Right lobe of liver (tissue), 6 donors: ENCODE measurements around the gene PPM1K. TPM values are rescaled to one million over a fixed set of nuclear protein-coding genes. Genes with fewer than 3 reads are reported as not detected.

Source experiments
- ATAC-seq, 4 donors: fragments of 200-7000 bp; cut with Tn5 transposase; one replicate each; pipeline ENCODE4 v1.9.1; 2020; ENCODE audit warnings: mild to moderate bottlenecking in 4 of 4, moderate library complexity in 4 of 4
- DNase-seq, 3 donors: peaks; one replicate each; pipeline ENCODE4 v3.0.0-alpha.2; 2020
- H3K27ac ChIP-seq, 3 donors: fragments of 200-600 bp; one replicate each; pipeline ENCODE4 v1.8.0; 2022
- H3K27me3 ChIP-seq, 2 donors: fragments of 200-600 bp; one replicate each; pipeline ENCODE4 v1.8.0; 2022
- H3K36me3 ChIP-seq, 4 donors: fragments of 200-600 bp; sonication (generic) in 1 of 4; one replicate each; pipeline versions ENCODE4 v1.5.1 to v1.8.0; 2017 to 2022; ENCODE audit warnings: control low read depth in 1 of 4
- H3K4me1 ChIP-seq, 4 donors: fragments of 200-600 bp; sonication (generic) in 1 of 4; one replicate each; pipeline versions ENCODE4 v1.5.1 to v1.8.0; 2017 to 2022; ENCODE audit warnings: control low read depth in 1 of 4
- H3K4me3 ChIP-seq, 3 donors: fragments of 200-600 bp; one replicate each; pipeline ENCODE4 v1.8.0; 2022
- H3K9me3 ChIP-seq, 4 donors: fragments of 200-600 bp; sonication (generic) in 1 of 4; one replicate each; pipeline versions ENCODE4 v1.5.1 to v1.8.0; 2017 to 2022; ENCODE audit warnings: control low read depth in 1 of 4
- CTCF ChIP-seq, 4 donors: fragments of 200-600 bp in 3 of 4; fragments of 450-650 bp in 1 of 4; IDR thresholded peaks; one replicate each; pipeline versions ENCODE4 v1.5.1 to v1.8.0; 2016 to 2022; ENCODE audit warnings: antibody characterized with exemption in 4 of 4, mild to moderate bottlenecking in 2 of 4
- POLR2A ChIP-seq: fragments of 450-650 bp; IDR thresholded peaks from one replicate; pipeline ENCODE4 v1.6.1; 2017; ENCODE audit warnings: antibody characterized with exemption, mild to moderate bottlenecking
- WGBS: methylation state at CpG from one replicate; pipeline ENCODE4 v1.1.6; 2018; ENCODE audit warnings: low coverage, low lambda C conversion rate; ENCODE audit not compliant: insufficient coverage; ENCODE audit errors: missing lambda C conversion rate; 5-methylcytosine and 5-hydroxymethylcytosine counted together
- intact Hi-C, 2 donors: fragments of 100-400 bp; cut with DNase I; formaldehyde crosslinking; loops; one replicate each; pipeline versions ENCODE4 v1.11.2 to v1.14.1; 2022
- total RNA-seq, 6 experiments: library from RNA; depleted of rRNA in 2 of 6; stranded (reverse); fragments of >200 nt in 2 of 6; fragmentation: NEBNext Ultra II Directional in 3 of 6; extraction: Animal tissue kit (Norgen Biotek cat#: 25700) in 3 of 6; gene quantifications; one replicate each; pipeline versions ENCODE4 v1.1.0 to v1.2.4, GENCODE V29; 2016 to 2023
- donor health status: DM: no; HTN: yes; CAD: no.
- donor health status: DM: no; HTN: no; CAD: no.
- donor health status: DM: no; HTN: no; CAD: no.
- donor health status: DM: no; HTN: yes; CAD: no.
- donor health status: DM: no; HTN: yes; CAD: no.

The PPM1K gene
- total RNA-seq, 6 experiments from 2014 or later: 3.8 to 15.7 (median 7.9) TPM

- DNase-seq (no peak), ATAC-seq (no peak)
- no peaks in the 10 kb centered on the region for H3K9me3 ChIP-seq
- intact Hi-C loops: no loop called here
- H3K4me1 ChIP-seq: peaks cover 0 to 20% (median 5%) of the 10 kb centered on the region in 4 donors
- 100% methylated on average over 2 of the region's 13 CpGs for WGBS
- TF ChIP-seq CTCF (IDR thresholded peaks at IDR 0.05): no peak
- H3K27ac ChIP-seq: no peak overlapping the region
- H3K27me3 ChIP-seq: no peaks in the 10 kb centered on the region
- H3K4me3 ChIP-seq: no peak overlapping the region
- H3K36me3 ChIP-seq: no peaks in the 10 kb centered on the region
Observed at GRCh38 chr4:88244056-88244455, 40.3 kb downstream of the PPM1K start.

- Histone ChIP-seq H3K27me3 (no peaks in the 10 kb centered on the region), H3K27ac (no peak overlapping the region), H3K4me3 (no peak overlapping the region), H3K4me1 (peaks cover 0 to 19% (median 5%) of the 10 kb centered on the region in 4 donors), H3K9me3 (no peaks in the 10 kb centered on the region), H3K36me3 (no peaks in the 10 kb centered on the region)
- ATAC-seq (peak; percentile 80 to 87 (median 84)), DNase-seq (no peak)
- 33% methylated on average over 1 of the region's 1 CpG for WGBS
- TF ChIP-seq CTCF (IDR thresholded peaks at IDR 0.05) (no peak), POLR2A (no peak)
- intact Hi-C loops: no loop called here
Observed at GRCh38 chr4:88242144-88242543, 42.2 kb downstream of the PPM1K start.

- Histone ChIP-seq H3K4me1 (peaks cover 0 to 11% (median 0%) of the 10 kb centered on the region in 4 donors), H3K36me3 (no peaks in the 10 kb centered on the region), H3K4me3 (no peak overlapping the region), H3K27ac (no peak overlapping the region), H3K9me3 (no peaks in the 10 kb centered on the region), H3K27me3 (no peaks in the 10 kb centered on the region)
- intact Hi-C loops: no loop called here
- DNase-seq: peak; percentile 33 to 60 (median 54)
- TF ChIP-seq CTCF (IDR thresholded peaks at IDR 0.05) (no peak), POLR2A (no peak)
- ATAC-seq: peak; percentile 48 to 73 (median 60)
- WGBS: no CpG with 5 or more reads among the region's 1 CpG
Observed at GRCh38 chr4:88240297-88240714, 44.1 kb downstream of the PPM1K start.

- 55% methylated on average over 13 of the region's 14 CpGs for WGBS
- Histone ChIP-seq H3K27me3 (no peaks in the 10 kb centered on the region), H3K9me3 (no peaks in the 10 kb centered on the region), H3K27ac (peak overlapping the region; percentile 40 to 60 (median 48)), H3K4me3 (peak overlapping the region in 1 of 3 donors; percentile 29), H3K36me3 (no peaks in the 10 kb centered on the region), H3K4me1 (no peaks in the 10 kb centered on the region)
- ATAC-seq: peak; percentile 33 to 52 (median 42)
- TF ChIP-seq CTCF (IDR thresholded peaks at IDR 0.05) (no peak), POLR2A (no peak)
- no peak for DNase-seq
- intact Hi-C loops: no loop called here
Observed at GRCh38 chr4:88230969-88231771, 53.2 kb downstream of the PPM1K start.
